Head of caudate nucleus (tissue), 42 donors: ENCODE measurements around the gene MAP2K5.

ENCODE experiments used
- DNase-seq, 42 donors: peaks; one replicate each; pipeline versions ENCODE4 v3.0.0 to v3.0.0-alpha.2; 2020 to 2021; ENCODE audit warnings: mixed read lengths in 7 of 42
- intact Hi-C: fragments of 100-400 bp; cut with DNase I; formaldehyde crosslinking; loops from one replicate; pipeline ENCODE4 v1.15.0; 2022

MAP2K5 gene

DNA sequence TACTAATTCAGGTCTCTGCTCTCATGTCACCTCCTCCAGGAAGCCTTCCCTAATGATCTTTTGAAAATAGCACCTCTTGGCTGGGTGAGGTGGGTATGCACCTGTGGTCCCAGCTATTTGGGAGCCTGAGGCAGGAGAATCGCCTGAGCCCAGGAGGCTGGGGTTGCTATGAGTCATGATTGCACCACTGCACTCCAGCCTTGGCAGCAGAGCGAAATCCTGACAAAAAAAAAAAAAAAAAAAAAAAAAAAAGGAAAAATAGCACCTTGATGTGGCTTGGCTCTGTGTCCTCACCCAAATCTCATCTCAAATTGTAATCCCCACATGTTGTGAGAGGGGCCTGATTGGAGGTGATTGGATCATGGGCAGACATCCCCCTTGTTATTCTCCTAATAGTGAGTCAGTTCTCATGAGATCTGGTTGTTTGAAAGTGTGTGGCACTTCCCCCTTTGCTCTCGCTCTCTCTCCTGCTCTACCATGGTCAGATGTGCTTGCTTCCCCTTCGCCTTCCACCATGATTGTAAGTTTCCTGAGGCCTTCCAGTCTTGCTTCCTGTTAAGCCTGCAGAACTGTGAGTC is 308.6 kb downstream of the MAP2K5 start:
- peak in 1 of 42 donors; percentile 36 for DNase-seq
- intact Hi-C loops: no loop called here

DNA sequence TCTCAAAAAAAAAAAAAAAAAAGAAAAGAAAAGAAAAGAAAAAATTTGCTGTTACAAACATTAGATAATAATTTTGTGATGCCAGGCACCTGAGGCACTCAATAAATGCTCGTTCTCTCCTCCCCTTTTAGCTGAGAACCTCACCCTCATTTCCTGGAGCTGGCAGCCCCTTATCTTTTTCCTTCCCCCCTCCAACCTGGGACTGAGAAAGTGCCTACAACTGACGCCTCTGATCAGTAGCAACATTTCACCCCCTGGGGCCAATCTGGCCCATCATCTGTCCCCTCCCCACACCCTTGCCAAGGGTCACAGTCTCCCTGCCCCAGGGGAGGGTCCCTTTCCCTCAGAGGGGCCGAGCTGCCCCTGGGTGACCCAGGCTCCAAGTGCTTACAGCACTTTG is 309.9 kb downstream of the MAP2K5 start:
- intact Hi-C loops: no loop called here
- no peak for DNase-seq

DNA sequence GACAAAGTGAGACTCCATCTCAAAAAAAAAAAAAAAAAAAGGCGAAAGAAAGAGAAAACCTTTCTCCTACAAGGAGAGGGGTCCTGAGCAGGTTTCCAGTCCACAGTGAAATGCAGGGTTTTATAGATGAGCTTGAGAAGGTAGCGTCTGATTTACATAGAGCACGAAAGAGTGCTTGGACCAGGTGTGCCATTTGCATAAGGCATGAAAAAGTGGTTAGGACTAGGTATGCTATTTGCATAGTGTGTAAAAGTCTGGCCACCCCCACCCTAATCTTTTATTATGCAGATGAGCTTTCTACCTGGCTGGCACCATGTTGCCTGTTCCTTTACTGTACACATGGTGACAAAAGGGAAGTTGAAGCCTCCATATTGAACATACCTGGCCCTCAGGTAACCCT is 311.0 kb downstream of the MAP2K5 start:
- intact Hi-C loops: no loop called here
- no peak for DNase-seq

DNA sequence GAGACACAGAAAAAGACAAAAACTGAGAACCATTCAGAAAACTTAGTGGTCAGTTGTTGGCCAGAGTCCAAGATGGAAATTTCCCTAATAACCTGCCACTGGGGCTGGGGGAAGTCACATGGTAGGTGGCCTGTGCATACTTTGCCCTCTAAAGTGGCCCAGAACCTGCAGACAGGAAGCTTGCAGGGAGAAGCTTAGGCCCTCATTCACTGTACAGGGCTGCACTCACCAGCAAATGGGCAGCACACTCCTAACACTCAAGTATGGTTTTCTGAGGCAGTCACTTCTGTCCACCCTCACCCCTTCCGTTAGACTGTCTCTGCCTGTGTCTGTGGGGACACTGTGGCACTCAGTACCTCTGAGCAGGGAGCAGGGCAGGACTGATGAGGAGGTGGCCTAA is 311.9 kb downstream of the MAP2K5 start:
- peak in 1 of 42 donors; percentile 33 for DNase-seq
- intact Hi-C loops: no loop called here

DNA sequence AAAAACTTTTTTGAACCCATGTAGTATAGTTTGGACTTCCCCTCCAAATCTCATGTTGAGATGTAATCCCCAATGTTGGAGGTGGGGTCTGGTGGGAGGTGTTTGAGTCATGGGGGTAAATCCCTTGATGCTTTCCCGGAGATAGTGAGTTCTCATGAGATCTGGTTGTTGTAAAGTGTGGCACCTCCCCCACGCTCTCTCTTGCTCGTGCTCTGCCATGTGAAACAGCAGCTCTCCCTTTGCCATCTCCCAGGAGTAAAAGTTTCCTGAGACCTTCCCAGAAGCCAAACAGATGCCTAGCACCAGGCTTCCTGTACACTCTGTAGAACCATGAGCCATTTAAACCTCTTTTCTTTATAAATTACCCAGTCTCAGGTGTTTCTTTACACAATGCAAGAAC is 313.3 kb downstream of the MAP2K5 start:
- intact Hi-C loops: no loop called here

More for the DNA sequence above, 313.3 kb downstream of the MAP2K5 start:
- DNase-seq: no peak
